ENCODE results near the gene ASPDH. TPM values are rescaled to one million over a fixed set of nuclear protein-coding genes. Genes with fewer than 3 reads are reported as not detected.

The ASPDH gene
- total RNA-seq, 1 experiment from 2014 or later, result not detected

- H3K4me1 Mint-ChIP-seq, result peaks cover 4 to 33% of the 10 kb centered on the region in 2 experiments
- peak overlapping the region in 1 of 2 experiments; percentile 95; a peak in 1 of 5 replicates for H3K4me3 Mint-ChIP-seq
- no peaks in the 10 kb centered on the region; a peak in 1 of 5 replicates for H3K9me3 Mint-ChIP-seq
Observed at GRCh38 chr19:50549059-50549926, 35.6 kb upstream of the ASPDH start.

More at GRCh38 chr19:50549059-50549926, 35.6 kb upstream of the ASPDH start:
- Histone ChIP-seq H4K91ac (ENCODE audit: insufficient read length, low read depth, low read length) (no peak overlapping the region), H3K27me3 (ENCODE audit: insufficient read depth, low read length) (no peaks in the 10 kb centered on the region; the same call in 1 of the 2 replicates), H3T11ph (ENCODE audit: low read length) (no peak overlapping the region), H3K4me2 (ENCODE audit: insufficient read depth, insufficient read length, low read length) (no peak overlapping the region), H3K23me2 (ENCODE audit: insufficient read length, low read depth, low read length, poor library complexity, severe bottlenecking) (no peaks in the 10 kb centered on the region), H2AFZ (ENCODE audit: low read length) (no peak overlapping the region), H4K5ac (ENCODE audit: insufficient read length, low read depth, low read length) (no peak overlapping the region), H4K8ac (replicated peaks; ENCODE audit: insufficient read length, low read depth, low read length) (no peak overlapping the region), H2BK5ac (ENCODE audit: insufficient read length, low read length) (no peak overlapping the region), H3K9ac (ENCODE audit: extremely low read depth, insufficient read length, low read length) (no peak overlapping the region), H3K9me3 (ENCODE audit: control insufficient read depth, low read depth, low read length) (no peaks in the 10 kb centered on the region), H3K14ac (ENCODE audit: insufficient read depth, low read length) (no peak overlapping the region), H3K79me1 (ENCODE audit: insufficient read depth, low read depth, low read length, poor library complexity, severe bottlenecking) (no peaks in the 10 kb centered on the region), H3K4me1 (ENCODE audit: insufficient read depth, low read length) (no peaks in the 10 kb centered on the region), H3K56ac (ENCODE audit: insufficient read length, low read depth, low read length) (no peak overlapping the region), H3K23ac (ENCODE audit: insufficient read length, low read depth, low read length) (no peak overlapping the region), H2BK12ac (ENCODE audit: insufficient read length, low read depth, low read length) (no peak overlapping the region), H2BK15ac (ENCODE audit: low read depth, low read length) (no peak overlapping the region), H3K79me2 (ENCODE audit: insufficient read depth, low read length) (no peaks in the 10 kb centered on the region), H4K20me1 (ENCODE audit: control insufficient read depth, insufficient read depth, insufficient read length) (no peaks in the 10 kb centered on the region), H2BK120ac (ENCODE audit: low read depth, low read length, poor library complexity, severe bottlenecking) (no peak overlapping the region), H2BK20ac (ENCODE audit: low read depth, low read length, poor library complexity, severe bottlenecking) (no peak overlapping the region), H3K4ac (ENCODE audit: low read depth, low read length) (no peak overlapping the region), H3K27ac (ENCODE audit: insufficient read length, low read depth, low read length) (no peak overlapping the region), H2AK5ac (ENCODE audit: insufficient read length, low read length) (no peak overlapping the region), H3K18ac (ENCODE audit: insufficient read length, low read depth, low read length) (no peak overlapping the region)
- no CpG with 5 or more reads among the region's 22 CpGs for WGBS (ENCODE audit: extremely low coverage, insufficient read length, low lambda C conversion rate)
- TF ChIP-seq, protein P1, sequence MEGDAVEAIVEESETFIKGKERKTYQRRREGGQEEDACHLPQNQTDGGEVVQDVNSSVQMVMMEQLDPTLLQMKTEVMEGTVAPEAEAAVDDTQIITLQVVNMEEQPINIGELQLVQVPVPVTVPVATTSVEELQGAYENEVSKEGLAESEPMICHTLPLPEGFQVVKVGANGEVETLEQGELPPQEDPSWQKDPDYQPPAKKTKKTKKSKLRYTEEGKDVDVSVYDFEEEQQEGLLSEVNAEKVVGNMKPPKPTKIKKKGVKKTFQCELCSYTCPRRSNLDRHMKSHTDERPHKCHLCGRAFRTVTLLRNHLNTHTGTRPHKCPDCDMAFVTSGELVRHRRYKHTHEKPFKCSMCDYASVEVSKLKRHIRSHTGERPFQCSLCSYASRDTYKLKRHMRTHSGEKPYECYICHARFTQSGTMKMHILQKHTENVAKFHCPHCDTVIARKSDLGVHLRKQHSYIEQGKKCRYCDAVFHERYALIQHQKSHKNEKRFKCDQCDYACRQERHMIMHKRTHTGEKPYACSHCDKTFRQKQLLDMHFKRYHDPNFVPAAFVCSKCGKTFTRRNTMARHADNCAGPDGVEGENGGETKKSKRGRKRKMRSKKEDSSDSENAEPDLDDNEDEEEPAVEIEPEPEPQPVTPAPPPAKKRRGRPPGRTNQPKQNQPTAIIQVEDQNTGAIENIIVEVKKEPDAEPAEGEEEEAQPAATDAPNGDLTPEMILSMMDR (conservative IDR thresholded peaks at IDR 0.05), result no peak
- peaks cover 0 to 5% (median 0%) of the 10 kb centered on the region in 3 experiments; a peak in 1 of 7 replicates for H3K36me3 Mint-ChIP-seq (ENCODE audit: insufficient read depth in 1 of 3, low read depth in 3 of 3)
- H3K27ac Mint-ChIP-seq, result no peak overlapping the region
- peaks cover 60% of the 10 kb centered on the region for H3K27me3 Mint-ChIP-seq (ENCODE audit: low read depth)
- DNase-seq, result no peak
